Activated CD4-positive, alpha-beta T cell treated with anti-CD3 and anti-CD28 coated beads, Interleukin-2, Interleukin-6, amounts not matched to agents 100 ng/mL and 50 ng/mL, durations not matched to agents 16 hours and 8 hours (primary cell): ENCODE results near the gene DERL3.

Experiments used
- DNase-seq: peaks from one replicate; pipeline ENCODE4 v3.0.0-alpha.2; 2020

The DERL3 gene

DNA sequence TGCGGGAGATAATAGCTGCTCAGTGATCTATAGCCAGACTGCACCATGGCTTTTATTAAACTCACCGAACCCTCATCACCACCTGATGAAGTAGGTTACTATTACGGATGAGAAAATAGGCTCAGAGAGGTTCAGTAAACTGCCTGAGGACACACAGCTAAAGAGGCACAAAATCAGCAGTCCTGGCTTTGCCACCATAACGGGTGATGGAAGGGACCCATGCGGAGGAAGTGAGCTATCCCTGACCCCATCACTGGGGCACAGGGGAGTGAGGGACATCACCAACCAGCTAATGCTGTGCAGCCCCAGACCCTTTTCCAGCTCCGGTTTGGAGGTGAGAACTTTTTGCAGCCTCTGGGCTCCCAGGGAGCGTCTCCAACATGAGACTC is 7.3 kb upstream of the DERL3 start:
- no peak for DNase-seq

DNA sequence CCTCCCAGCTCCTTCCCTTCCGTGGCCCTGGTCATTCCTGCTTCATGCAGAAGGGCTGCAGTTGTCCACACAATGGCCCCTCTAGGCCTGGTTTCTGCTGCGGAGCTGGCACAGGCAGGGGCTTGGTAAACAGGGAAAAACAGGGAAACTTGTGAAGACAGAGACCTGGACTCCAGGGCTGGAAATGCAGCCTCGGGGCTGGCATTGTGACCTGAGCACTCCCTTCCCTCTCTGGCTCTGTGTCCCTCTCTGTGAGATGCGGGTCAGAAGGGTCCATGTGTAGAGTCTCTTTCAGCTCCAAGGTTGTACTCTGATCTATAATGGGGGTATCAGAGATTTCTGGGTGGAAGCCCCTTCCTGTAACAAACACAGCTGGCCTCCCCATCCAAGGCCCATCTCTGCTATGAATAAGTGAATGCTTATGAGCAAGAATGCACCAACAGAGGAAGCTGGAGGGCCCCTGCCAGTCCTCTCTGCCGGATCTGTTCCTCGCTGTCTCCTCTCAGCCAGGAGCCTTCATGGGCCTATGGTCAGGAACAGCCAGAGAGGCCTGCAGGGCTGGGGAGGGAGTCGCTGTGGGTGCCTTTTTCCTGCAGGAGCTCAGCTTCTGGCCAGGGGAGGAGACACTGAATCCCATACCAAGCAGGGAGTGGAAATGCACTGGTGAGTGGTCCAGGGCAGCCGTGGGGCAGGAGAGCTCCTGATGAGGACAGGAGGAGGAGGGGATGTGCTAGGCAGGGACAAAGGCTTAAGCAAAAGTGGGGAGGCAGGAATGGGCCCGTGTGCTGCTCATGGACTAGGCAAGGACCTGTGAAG is 6.7 kb upstream of the DERL3 start:
- no peak for DNase-seq

DNA sequence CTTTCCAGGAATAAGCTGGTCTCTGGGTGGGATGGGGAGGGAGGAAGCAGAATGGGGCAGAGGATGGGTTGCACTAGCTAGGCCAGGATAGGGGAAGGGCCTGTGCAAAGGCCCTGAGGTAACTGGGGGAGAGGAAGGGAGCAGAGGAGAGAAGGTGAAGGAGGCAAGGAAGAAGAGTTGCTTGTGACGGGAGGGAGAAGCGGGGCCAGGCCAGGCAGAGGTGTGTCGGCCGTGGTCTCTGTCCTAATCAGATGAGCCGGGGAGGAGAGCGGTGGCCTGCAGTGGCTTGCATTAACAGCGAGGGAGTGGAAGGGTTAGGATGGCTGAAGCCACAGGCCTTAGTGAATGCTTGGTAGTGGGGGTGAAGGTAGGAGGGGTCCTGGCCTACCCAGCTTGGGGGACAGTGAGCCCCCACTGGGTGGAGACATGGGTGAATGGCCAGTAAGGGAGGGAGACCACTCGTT is 6.0 kb upstream of the DERL3 start:
- no peak for DNase-seq

DNA sequence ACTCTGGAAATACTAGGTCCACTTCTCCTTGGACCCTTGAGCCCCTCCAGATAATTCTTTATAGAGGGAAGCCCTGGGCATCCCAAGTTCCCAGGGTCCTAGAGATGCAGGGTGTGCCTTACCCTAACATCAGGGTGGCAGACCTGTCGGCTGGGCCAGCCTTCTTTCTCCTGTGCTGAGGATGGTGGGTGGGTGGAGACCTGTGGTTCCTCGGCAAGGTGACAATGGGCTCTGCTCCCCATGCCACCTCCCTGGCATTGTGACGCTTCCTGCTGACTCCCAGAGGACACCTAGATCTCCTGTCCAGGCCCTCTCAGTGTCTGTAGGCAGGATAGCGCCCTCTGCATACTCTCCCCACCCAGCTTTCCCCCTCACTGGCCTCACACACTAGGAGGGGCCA is 3.8 kb upstream of the DERL3 start:
- DNase-seq, result no peak

DNA sequence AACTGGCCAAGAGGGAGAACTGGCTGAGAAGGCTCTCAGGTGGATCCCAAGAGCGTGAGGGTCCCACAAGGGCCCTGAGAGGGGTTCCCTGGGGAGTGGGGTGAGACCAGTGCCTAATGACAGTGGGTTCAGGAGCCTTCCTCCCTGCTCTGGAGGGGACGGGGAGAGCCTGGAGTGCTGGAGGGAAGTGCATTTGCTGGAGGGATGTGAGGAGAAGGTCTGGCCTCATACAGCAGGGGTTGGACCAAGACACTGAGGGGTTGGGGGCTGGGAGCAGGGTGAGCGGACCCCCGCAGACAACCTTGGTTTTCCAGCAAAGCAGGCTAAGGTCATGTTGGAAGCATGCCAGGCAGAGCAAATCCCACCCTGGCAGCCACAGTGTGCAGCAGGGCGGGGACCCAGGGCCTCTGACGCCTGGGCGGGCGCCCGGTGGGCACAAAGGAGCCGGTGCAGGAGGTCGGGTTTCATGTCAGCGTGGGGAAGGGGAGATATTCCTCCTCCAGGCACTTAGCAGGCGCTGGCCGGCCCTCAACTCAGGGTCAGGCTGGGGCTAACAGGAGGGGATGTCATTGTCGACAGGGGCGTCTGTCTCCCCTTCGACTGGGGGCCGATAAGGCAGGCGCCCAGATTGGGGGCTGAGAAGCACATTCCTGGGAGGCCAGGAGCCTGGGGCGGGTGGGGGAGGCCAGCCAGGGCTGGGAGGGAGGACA is 3.1 kb upstream of the DERL3 start:
- no peak for DNase-seq

DNA sequence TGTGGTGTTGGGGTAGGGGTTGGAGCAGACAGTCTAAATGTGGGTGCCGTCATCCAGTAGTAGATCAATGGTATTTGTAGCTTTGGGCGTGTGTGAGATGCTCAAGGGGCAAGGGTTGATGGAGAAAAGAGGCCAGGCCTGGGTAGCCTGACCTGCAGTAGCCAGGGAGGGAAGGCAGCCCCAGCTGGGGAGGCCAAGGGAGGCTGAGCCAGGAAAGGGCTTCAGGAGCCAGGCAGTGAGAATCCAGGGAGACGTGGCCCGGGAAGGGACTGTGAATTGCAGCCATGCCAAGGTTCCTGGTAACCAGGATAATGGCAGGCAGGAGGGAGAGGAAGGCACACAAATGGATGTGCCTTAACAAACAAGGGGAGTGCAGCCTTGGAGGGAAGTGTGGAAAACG is 2.5 kb upstream of the DERL3 start:
- DNase-seq, result no peak

DNA sequence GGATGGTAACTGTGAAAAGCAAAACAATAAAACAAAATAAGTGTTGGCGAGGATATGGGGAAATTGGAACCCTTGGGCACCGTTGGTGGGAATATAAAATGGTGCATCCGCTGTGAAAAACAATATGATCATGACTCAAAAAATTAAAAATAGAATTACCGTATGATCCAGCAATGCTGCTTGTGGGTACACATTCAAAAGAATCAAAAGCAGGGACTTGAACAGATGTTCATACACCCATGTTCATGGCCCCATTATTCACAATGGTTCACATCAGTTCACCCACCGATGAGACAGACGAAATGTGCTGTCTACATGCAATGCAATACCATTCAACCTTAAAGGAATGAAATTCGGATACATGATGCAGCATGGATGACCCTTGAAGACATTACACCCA is 1.2 kb upstream of the DERL3 start:
- DNase-seq, result no peak

DNA sequence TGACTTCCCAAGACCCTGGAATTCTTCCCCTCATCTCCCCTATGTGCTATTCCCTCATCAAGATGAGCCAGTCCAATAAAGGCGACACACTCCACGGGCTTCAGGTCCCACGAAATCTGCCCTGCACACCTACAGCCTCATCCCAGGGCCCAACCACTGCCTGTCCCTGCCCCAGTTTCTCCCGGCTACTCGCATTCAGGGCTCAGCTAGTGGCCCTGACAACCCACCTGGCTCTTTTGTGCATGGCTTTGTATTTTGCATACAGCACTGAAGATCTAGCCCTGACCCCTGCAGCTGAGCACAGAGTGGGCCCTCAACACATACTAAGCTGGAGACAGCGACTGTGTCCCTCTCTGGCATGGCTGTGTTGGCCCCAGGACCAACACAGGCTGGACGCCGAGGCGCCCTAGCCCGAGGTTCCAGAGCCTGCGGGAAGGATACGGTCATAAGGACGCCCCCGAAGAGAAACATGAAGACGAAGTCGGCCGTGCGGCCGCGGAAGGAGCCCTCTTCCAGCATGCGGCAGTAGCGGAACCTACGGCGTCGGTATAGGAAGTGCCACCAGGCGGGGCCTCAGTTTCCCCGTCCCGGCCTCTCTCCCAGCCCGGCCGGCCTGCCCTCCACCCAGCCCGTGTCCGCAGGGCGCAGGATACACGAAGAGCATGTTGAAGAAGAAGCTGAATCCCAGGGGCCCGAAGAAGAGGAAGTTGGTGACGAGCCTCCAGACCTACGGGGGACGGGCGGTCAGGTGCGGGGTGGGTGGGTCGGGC is 710 bp downstream of the DERL3 start:
- DNase-seq, result no peak

DNA sequence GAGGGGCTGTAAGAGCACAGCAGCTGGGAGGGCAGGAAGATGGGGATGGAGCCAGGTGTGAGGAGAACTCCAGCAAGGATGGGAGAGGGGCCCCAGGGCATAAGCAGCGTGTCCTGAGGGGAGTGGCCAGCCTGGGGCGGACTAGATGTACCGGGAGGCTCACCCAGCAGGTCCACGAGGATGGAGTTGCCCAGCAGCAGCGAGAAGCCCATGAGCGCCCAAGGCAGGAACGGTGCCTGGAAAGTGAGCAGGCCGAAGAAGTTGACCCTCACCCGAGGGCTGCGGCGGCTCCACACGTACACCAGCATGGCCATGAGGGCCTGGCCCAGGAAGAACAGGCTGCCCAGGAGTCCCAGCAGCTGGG is 1.3 kb downstream of the DERL3 start:
- no peak for DNase-seq

DNA sequence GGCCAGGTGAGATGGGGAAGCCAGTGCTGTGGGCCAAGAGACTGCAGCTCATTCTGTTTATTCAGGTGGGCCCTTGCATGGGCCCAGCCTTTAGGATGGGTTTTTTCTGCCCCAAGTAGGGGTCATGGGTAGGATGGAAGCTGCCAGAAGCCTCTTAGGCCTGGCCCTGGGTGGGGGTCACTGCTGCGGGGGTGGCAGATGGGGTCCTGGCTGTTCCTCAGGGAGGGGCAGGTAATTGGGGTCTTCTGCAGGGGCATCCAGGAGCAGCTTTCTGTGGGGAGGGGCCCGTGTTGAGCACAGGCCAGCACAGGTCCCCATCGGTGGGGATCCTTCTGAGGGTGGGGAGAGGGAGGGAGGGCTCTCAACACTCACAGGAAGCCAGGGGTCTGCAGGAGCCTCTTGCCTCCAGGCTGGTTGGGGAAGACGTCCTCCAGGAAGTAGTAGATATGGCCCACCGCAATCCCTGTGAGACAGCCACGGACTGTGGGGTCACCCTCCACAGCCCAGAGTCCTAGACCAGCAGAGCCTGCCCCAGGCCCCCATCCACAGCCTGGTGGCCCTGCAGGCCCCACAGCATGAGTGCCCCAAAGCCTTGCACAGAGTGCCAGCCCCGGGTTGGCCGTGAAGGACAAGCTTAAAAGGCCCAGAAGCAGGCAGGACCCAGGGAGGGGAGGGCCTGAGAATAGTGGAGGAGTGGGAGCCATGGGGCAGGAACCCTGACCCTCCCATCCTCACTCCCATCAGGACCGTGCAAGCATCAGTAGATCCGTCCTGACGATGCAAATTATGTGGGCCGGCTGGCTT is 1.9 kb downstream of the DERL3 start:
- DNase-seq, result no peak

DNA sequence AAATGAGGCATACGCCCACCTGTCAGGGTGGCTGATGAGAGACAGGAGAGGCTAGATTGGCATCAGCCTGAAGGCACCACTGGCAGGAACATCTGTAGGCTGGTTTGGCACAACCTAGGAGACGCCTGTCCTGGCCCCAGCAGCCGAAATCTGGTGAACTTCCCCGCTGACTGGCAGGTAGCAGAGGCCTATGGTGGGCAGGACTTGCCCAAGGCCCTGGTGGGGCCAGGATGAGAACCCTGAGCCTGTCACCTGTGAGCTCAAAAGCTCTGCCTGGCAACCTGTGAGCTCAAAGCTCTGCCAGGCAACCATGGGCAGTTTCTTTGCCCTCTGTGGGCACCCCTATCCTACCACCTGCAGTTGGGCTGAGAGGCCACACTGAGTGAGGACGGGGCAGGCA is 2.5 kb downstream of the DERL3 start:
- no peak for DNase-seq

DNA sequence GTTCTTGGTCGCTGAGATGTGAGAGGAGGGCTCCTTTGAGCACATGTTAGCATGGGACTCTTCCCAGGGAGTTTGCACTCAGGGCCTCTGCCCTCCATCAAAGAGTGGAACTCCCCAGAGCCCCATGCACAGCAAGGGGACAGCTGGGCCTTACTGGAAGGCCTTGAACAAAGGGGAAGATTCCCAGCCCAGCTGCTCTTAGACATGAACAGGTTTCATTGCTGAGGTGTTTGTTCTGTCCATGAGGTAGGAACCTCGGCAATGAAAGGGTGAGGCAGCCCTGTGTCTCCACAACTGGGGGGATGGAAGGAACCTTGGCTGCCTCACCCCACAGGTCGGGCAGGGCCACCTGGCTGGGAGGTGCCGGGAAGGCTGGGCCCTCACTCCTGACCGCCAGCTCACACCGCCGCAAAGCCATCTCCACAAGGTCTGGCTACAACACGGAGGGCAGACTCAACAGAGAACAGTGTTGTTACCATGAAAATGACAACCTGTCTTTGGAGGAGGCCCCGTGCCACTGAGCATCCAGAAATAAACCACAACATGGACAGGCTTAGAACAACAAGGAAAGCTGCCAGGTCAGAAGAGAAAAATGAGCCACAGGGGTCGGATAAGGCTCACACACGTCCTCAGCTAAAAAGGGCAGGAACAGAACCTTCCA is 3.2 kb downstream of the DERL3 start:
- no peak for DNase-seq

DNA sequence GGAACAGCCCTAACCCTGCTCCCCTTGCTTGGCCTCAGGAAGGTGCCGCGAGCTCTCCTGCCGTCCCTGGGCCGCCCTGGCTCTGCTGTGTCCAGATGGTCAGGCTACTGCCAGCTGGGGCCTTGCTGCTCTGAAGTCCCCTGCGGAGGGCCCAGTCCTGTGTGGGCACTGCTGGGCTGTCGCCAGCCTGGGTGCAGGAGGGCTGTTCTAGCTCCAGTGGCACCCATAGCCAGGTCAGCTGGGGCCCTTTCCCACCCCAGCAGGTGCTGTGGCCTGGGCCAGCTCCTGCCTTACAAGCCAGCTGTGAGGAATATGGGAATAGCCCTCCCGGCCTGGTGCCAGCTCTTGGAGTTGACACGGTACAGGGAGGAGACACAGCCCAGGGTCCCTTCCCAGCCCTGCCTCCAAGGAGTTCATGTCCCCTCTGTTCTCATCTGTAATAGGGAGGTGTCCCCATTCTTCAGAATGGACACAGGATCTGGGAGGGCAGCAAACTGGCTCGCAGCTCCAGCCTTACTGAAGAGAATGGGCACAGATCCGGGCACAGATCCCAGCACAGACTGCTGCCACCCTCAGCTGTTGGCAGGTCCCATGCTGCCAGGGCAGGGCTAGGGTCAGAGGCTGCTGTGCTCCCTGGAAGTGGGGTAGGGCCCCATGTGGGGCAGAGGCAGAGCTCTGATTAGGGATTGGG is 3.9 kb downstream of the DERL3 start:
- DNase-seq, result no peak

DNA sequence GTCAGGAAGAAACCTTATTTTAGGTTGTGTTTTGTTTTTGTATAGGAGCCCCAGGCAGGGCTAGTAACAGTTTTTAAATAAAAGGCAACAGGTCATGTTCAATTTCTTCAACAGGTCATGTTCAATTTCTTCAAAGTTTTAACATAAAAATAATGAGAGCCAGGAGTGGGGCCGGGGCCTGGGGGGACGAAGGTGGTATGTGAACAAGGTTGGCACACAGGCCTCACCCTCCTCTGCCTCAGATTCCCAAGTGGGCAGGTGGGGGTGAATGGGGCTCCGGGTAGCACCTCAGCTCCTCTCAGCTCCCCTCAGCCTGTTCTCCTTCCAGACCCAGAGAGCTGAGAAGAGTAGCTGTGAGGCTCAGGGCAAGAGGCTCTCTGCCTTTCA is 4.4 kb downstream of the DERL3 start:
- no peak for DNase-seq

DNA sequence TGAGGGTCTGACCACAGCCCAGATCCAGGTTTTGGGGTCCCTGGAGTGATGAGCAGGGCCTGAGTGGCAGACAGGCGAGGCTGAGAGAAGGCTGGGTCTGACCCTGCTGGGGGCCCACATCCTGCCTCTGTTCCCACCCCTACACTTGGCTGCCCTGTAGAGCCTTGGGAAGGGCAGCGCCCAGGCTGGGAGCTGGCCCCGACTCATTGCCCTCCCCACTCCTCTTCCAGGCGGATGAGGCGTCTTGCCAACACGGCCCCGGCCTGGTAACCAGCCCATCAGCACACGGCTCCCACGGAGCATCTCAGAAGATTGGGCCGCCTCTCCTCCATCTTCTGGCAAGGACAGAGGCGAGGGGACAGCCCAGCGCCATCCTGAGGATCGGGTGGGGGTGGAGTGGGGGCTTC is 4.9 kb downstream of the DERL3 start:
- no peak for DNase-seq

DNA sequence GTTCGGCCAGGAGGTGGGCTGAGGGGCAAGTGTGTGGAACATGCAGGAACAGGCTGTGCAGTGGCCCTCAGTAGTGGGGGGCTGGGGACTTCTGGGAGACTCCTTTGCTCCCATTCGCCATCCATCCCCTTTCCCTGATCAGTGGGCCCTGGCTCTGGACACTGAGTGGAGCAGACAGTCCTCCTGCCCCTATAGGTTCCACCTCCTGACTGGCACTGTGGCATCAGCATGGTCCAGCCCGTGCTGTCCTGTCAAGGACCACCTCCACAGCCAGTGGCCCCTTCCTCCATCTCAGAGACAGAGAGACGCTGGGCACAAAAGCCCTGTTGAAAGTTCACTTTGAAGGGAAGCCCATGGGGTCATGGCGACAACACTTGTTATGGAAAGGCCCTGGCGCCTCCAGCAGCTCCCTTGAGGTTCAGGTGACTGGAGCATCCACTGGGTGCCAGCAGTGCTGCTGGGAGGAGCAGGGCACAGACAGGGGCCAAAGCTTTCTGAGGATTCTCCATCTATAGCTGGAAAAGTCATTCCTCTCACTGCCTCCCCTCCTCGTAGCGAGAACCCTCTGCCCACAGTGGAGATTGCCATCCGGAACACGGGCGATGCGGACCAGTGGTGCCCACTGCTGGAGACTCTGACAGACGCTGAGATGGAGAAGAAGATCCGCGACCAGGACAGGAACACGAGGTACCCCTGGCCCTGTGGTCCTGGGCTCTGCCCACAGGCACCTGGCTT is 5.6 kb downstream of the DERL3 start:
- DNase-seq, result no peak

DNA sequence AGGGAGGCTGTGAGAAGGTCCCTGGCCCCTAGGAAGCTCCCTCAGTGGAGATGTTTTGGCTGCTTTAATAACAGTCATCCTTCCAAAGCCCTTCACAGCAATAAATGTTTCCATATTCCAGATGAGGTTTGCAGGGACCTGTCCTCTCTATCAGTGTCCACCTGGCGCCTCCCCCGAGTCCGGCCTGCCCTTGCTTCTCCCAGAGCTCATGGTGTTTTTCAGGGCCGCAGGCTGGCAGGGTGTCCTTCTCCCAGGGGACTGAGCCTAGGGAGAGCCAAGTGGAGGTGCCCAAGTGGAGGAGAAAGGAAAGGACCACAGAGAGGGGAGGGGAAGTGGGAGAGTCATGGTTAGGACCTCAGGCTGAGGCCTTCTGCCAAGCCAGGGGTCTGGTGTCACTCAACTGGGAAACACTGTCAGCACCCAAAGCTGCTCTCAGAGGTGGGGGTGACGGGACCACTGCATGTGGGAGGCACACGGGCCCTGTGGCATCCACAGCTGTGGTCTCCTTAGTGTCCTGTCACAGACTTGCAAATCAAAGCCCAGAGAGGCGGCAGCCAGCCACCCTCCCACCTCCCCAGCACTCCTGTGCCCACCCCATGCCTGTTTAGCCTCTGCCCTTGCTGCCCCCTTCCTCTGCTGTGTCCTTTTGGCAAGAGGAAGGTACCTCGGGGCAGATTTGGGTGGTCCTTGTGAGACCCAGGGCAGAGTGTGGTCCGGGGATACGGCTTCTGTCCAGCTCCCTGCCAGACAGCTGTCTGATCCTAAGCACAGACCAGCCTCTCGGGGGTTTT is 6.4 kb downstream of the DERL3 start:
- DNase-seq, result no peak

DNA sequence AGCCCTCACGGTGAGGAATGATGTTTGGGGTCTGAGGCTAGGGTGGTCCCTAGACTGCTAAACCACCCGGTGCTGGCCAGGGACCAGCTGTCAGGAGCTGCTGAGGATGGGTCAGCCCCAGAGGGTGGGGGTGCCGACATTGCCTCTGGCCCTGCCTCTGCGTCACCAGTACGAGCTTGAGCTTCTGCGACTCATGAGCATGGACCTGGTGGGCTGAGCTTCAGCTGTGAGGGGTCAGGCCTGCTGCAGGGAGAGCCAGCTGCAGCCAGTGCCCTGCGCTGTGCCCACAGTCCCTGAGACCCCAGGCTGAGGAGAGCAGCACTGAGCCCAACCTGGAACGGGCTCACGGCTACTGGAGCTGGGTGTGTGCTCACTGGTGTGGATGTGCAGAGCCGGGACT is 7.0 kb downstream of the DERL3 start:
- DNase-seq, result no peak

DNA sequence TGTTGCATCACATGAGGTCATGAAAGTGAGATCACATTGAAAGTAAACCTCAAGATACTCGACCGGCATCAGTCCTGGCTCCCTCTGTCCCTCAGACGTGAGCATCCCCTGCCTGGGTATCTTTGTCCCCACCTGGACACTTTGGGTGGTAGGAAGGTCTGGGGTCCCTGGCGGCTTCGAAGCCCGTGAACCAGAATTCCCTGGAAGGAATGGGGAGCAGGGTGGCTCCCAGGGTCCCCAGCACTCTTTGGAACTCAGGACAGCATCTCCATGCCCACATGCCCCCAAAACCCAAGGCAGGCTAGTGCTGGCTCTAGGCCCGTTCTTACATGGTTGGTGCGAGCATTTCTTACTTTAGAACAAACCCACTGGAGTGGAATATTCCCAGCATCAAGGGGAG is 7.5 kb downstream of the DERL3 start:
- DNase-seq, result no peak

DNA sequence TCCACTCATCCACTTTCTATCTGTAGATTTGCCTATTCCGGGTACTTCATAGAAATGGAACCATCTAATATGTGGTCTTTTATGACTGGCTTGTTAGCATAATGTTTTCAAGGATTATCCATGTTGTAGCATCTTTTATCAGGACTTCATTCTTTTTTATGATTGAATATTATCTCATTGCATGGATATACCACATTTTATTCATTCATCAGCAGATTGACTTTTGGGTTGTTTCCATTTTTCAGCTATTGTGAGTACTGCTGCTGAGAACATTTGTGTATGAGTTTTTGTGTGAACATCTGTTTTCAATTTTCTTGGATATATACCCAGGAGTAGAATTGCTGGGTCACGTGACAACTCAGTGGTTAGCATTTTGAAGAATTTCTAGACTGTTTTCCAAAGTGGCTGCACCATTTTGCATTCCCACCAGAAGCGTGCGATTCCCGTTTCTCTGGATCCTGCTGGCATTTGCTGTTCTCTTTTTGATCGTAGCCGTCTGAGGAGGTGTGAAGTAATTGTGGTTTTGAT is 8.9 kb downstream of the DERL3 start:
- no peak for DNase-seq
